Measurements from ENCODE around the gene ANGEL1. TPM values are rescaled to one million over a fixed set of nuclear protein-coding genes. Genes with fewer than 3 reads are reported as not detected.

Gene ANGEL1
- total RNA-seq, 2 experiments from 2014 or later = 17.0 to 19.8 TPM

- Mint-ChIP-seq H3K36me3 (ENCODE audit: low read depth) (peaks cover 11% of the 10 kb centered on the region), H3K4me3 (peak overlapping the region; percentile 91)
- DNase-seq = no peak
Measured at GRCh38 chr14:76811561-76811960, 1.1 kb downstream of the ANGEL1 start.

DNA sequence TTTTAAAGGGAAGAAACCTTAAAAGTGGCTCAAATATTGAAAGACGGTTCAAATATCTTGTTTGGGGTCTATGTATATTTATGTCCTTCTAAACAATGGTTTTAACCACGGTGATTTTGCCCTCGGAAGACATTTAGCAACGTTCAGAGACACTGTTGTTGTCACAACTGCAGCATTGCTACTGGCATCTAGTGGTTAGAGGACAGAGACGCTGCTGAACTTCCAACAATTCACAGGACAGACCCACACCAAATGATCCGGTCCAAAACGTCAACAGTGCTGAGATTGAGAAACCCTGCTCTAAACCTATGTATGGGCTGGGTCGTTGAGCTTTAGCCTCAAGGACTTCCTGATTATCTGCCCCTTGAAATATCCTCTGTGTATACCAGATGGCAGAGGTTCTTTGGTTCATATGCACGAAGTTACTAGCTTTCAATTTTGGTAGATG lies 1.7 kb downstream of the ANGEL1 start:
- Mint-ChIP-seq H3K9me3 (no peaks in the 10 kb centered on the region), H3K27ac (peak overlapping the region; percentile 10), H3K27me3 (ENCODE audit: low read depth) (no peaks in the 10 kb centered on the region), H3K4me1 (ENCODE audit: low read depth) (peaks cover 24% of the 10 kb centered on the region), H3K36me3 (ENCODE audit: low read depth) (peaks cover 11% of the 10 kb centered on the region), H3K4me3 (peak overlapping the region; percentile 91)
- CTCF ChIA-PET = interaction anchor here (0.6 to 2.9 kb wide), 18 partner anchors 9 to 743 kb away, joined by 3 to 20 read pairs (median 4); partner anchors contain the start of gene LRRC74A
- peak; percentile 42 for DNase-seq
- intact Hi-C loops (cut with micrococcal nuclease) = loop anchor here (1.0 to 2.0 kb wide), 3 partner anchors 26 to 101 kb away; no protein-coding TSS in a partner anchor

More at GRCh38 chr14:76811561-76811960, 1.1 kb downstream of the ANGEL1 start:
- no peak overlapping the region for H3K27ac Mint-ChIP-seq
- CTCF ChIA-PET = interaction anchor here (0.7 to 2.9 kb wide), 15 partner anchors 9 to 742 kb away, joined by 3 to 20 read pairs (median 4); partner anchors contain the start of gene LRRC74A
- intact Hi-C loops (cut with micrococcal nuclease) = loop anchor here (1.0 to 2.0 kb wide), 3 partner anchors 27 to 101 kb away; no protein-coding TSS in a partner anchor
- H3K27me3 Mint-ChIP-seq (ENCODE audit: low read depth) = no peaks in the 10 kb centered on the region
- H3K4me1 Mint-ChIP-seq (ENCODE audit: low read depth) = peaks cover 24% of the 10 kb centered on the region
- H3K9me3 Mint-ChIP-seq = no peaks in the 10 kb centered on the region

GRCh38 chr14:76810525-76810924 lies 2.2 kb downstream of the ANGEL1 start:
- Mint-ChIP-seq H3K4me3 (peak overlapping the region; percentile 91), H3K27me3 (ENCODE audit: low read depth) (no peaks in the 10 kb centered on the region), H3K9me3 (no peaks in the 10 kb centered on the region), H3K36me3 (ENCODE audit: low read depth) (peaks cover 11% of the 10 kb centered on the region), H3K27ac (no peak overlapping the region), H3K4me1 (ENCODE audit: low read depth) (peaks cover 24% of the 10 kb centered on the region)
- intact Hi-C loops (cut with micrococcal nuclease) = loop anchor here (2.0 kb wide), 1 partner anchor 26 kb away; no protein-coding TSS in a partner anchor
- no peak for DNase-seq
- CTCF ChIA-PET = interaction anchor here (0.6 to 2.9 kb wide), 8 partner anchors 26 to 296 kb away, joined by 3 to 20 read pairs (median 4); no protein-coding TSS in a partner anchor

- H3K4me3 Mint-ChIP-seq = no peak overlapping the region
- peaks cover 14% of the 10 kb centered on the region for H3K36me3 Mint-ChIP-seq (ENCODE audit: low read depth)
- DNase-seq = no peak
- CTCF ChIA-PET = interaction anchor here (0.6 to 1.3 kb wide), 3 partner anchors 69 to 290 kb away, joined by 3 read pairs; no protein-coding TSS in a partner anchor
- H3K9me3 Mint-ChIP-seq = no peaks in the 10 kb centered on the region
- no peak overlapping the region for H3K27ac Mint-ChIP-seq
- no peaks in the 10 kb centered on the region for H3K27me3 Mint-ChIP-seq (ENCODE audit: low read depth)
- H3K4me1 Mint-ChIP-seq (ENCODE audit: low read depth) = peaks cover 24% of the 10 kb centered on the region
- intact Hi-C loops (cut with micrococcal nuclease) = no loop called here
Measured at GRCh38 chr14:76808990-76809389, 3.7 kb downstream of the ANGEL1 start.

DNA sequence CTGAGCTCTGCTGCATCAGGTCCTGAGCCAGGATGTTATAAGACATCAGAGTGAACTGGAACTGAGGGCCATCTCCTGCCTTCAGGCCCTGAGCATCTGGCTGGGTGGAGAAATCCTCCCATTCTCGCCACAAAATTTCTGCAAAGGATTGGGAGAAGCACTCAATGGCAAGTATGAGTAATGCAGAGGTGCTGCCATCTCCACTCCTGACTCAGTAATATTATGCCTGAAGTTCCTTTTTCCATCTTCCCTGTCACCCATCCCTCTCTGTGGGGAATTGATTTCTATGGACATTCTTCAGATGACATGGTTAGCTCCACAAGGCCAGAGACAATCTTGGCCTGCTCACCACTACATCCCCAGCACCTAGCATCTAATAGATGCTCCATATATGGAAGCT lies 4.7 kb downstream of the ANGEL1 start:
- no peaks in the 10 kb centered on the region for H3K9me3 Mint-ChIP-seq
- no peak overlapping the region for H3K27ac Mint-ChIP-seq
- CTCF ChIA-PET = no interaction called here
- no peak overlapping the region for H3K4me3 Mint-ChIP-seq
- peaks cover 23% of the 10 kb centered on the region for H3K36me3 Mint-ChIP-seq (ENCODE audit: low read depth)
- intact Hi-C loops (cut with micrococcal nuclease) = no loop called here
- DNase-seq = no peak
- no peaks in the 10 kb centered on the region for H3K27me3 Mint-ChIP-seq (ENCODE audit: low read depth)
- H3K4me1 Mint-ChIP-seq (ENCODE audit: low read depth) = peaks cover 24% of the 10 kb centered on the region

GRCh38 chr14:76806446-76806845 lies 6.2 kb downstream of the ANGEL1 start:
- intact Hi-C loops (cut with micrococcal nuclease) = no loop called here
- H3K27me3 Mint-ChIP-seq (ENCODE audit: low read depth) = no peaks in the 10 kb centered on the region
- no peaks in the 10 kb centered on the region for H3K9me3 Mint-ChIP-seq
- no peak overlapping the region for H3K27ac Mint-ChIP-seq
- peaks cover 29% of the 10 kb centered on the region for H3K36me3 Mint-ChIP-seq (ENCODE audit: low read depth)
- H3K4me3 Mint-ChIP-seq = no peak overlapping the region
- CTCF ChIA-PET = interaction anchor here (0.8 to 1.4 kb wide), 3 partner anchors 21 to 98 kb away, joined by 3 to 9 read pairs (median 3); no protein-coding TSS in a partner anchor
- DNase-seq = no peak
- peaks cover 27% of the 10 kb centered on the region for H3K4me1 Mint-ChIP-seq (ENCODE audit: low read depth)

DNA sequence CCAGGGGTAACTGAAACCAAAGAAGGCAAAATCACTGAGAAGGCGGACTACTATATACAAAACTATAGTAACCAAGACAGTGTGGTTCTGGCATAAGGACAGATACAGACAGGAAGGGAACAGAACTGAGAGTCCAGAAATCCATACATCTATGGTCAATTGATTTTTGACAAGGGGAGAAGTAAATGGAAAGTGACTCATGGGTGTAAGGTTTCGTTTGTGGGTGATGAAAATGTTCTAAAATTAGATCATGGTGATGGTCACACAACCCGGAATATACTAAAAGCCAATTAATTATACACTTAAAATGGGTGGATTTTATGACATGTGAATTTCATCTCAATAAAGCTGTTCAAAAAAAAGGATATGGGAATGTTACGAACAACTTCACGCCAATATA lies 18.7 kb downstream of the ANGEL1 start:
- CTCF ChIA-PET = interaction anchor here (1.3 kb wide), 1 partner anchor 9 kb away, joined by 3 read pairs; no protein-coding TSS in a partner anchor
- H3K27me3 Mint-ChIP-seq (ENCODE audit: low read depth) = no peaks in the 10 kb centered on the region
- peaks cover 2% of the 10 kb centered on the region for H3K4me1 Mint-ChIP-seq (ENCODE audit: low read depth)
- no peak overlapping the region for H3K27ac Mint-ChIP-seq
- H3K36me3 Mint-ChIP-seq (ENCODE audit: low read depth) = peaks cover 23% of the 10 kb centered on the region
- H3K9me3 Mint-ChIP-seq = no peaks in the 10 kb centered on the region
- H3K4me3 Mint-ChIP-seq = no peak overlapping the region
- DNase-seq = no peak
- intact Hi-C loops (cut with micrococcal nuclease) = no loop called here

- H3K27ac Mint-ChIP-seq = no peak overlapping the region
- intact Hi-C loops (cut with micrococcal nuclease) = no loop called here
- H3K4me1 Mint-ChIP-seq (ENCODE audit: low read depth) = peaks cover 2% of the 10 kb centered on the region
- H3K27me3 Mint-ChIP-seq (ENCODE audit: low read depth) = no peaks in the 10 kb centered on the region
- CTCF ChIA-PET = no interaction called here
- no peak overlapping the region for H3K4me3 Mint-ChIP-seq
- H3K36me3 Mint-ChIP-seq (ENCODE audit: low read depth) = peaks cover 28% of the 10 kb centered on the region
- no peak for DNase-seq
- no peaks in the 10 kb centered on the region for H3K9me3 Mint-ChIP-seq
Measured at GRCh38 chr14:76793324-76793723, 19.4 kb downstream of the ANGEL1 start.

- Mint-ChIP-seq H3K4me1 (ENCODE audit: low read depth) (peaks cover 2% of the 10 kb centered on the region), H3K4me3 (no peak overlapping the region), H3K27ac (no peak overlapping the region), H3K27me3 (ENCODE audit: low read depth) (no peaks in the 10 kb centered on the region), H3K36me3 (ENCODE audit: low read depth) (peaks cover 24% of the 10 kb centered on the region), H3K9me3 (no peaks in the 10 kb centered on the region)
- no peak for DNase-seq
- CTCF ChIA-PET = no interaction called here
- intact Hi-C loops (cut with micrococcal nuclease) = no loop called here
Measured at GRCh38 chr14:76792422-76792821, 20.3 kb downstream of the ANGEL1 start.

DNA sequence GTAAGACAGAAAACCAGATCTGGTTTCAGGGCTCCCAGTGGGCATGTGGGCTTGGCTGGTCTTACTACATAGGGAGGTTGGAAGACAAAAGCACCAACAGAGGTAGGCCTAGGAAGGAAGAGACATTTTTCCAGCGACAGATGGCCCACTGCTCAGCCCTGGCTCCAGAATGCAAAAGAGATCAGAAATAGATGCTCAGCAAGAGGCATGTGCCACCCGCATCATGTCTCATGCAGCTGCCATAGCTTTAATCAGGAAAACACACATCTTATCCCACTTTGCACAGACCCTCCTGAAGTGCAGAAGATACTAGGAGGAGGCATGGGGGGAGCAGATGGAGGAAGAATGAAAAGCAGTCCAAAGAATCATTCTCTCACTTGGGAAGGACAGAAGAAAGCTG lies 26.1 kb downstream of the ANGEL1 start:
- H3K4me3 Mint-ChIP-seq = no peak overlapping the region
- H3K27me3 Mint-ChIP-seq (ENCODE audit: low read depth) = no peaks in the 10 kb centered on the region

DNA sequence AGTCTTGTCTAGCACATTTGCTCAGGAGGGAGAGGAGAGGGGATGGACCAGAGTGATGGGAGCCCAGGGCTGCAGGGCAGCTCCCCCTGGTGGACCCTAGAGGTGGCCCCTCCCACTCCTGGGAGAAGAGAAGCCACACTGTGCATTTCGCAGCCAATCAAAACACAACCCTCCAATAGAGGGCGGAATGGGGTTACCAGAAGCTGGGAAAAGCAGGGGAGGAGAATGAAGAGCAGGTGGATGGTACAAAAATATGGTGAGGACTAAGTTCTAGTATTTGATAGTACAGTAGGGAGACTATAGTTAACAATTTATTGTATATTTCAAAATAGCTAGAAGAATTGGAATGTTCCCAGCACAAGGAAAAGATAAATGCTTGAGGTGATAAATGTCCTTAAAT lies 27.8 kb downstream of the ANGEL1 start:
- H3K9me3 Mint-ChIP-seq = no peaks in the 10 kb centered on the region
- H3K4me3 Mint-ChIP-seq = no peak overlapping the region
- H3K27me3 Mint-ChIP-seq (ENCODE audit: low read depth) = no peaks in the 10 kb centered on the region
- no peak overlapping the region for H3K27ac Mint-ChIP-seq
- peaks cover 19% of the 10 kb centered on the region for H3K4me1 Mint-ChIP-seq (ENCODE audit: low read depth)
- intact Hi-C loops (cut with micrococcal nuclease) = loop anchor here (1.0 to 2.0 kb wide), 2 partner anchors 26 to 75 kb away; no protein-coding TSS in a partner anchor
- DNase-seq = peak; percentile 80
- CTCF ChIA-PET = interaction anchor here (0.7 to 7.7 kb wide), 19 partner anchors 8 to 137 kb away, joined by 3 to 76 read pairs (median 4); partner anchors contain the start of gene ANGEL1
- H3K36me3 Mint-ChIP-seq (ENCODE audit: low read depth) = peaks cover 17% of the 10 kb centered on the region

More for the DNA sequence above, 26.1 kb downstream of the ANGEL1 start:
- peaks cover 17% of the 10 kb centered on the region for H3K4me1 Mint-ChIP-seq (ENCODE audit: low read depth)
- H3K36me3 Mint-ChIP-seq (ENCODE audit: low read depth) = peaks cover 19% of the 10 kb centered on the region
- H3K27ac Mint-ChIP-seq = no peak overlapping the region
- intact Hi-C loops (cut with micrococcal nuclease) = no loop called here
- no peaks in the 10 kb centered on the region for H3K9me3 Mint-ChIP-seq
- CTCF ChIA-PET = no interaction called here
- no peak for DNase-seq

DNA sequence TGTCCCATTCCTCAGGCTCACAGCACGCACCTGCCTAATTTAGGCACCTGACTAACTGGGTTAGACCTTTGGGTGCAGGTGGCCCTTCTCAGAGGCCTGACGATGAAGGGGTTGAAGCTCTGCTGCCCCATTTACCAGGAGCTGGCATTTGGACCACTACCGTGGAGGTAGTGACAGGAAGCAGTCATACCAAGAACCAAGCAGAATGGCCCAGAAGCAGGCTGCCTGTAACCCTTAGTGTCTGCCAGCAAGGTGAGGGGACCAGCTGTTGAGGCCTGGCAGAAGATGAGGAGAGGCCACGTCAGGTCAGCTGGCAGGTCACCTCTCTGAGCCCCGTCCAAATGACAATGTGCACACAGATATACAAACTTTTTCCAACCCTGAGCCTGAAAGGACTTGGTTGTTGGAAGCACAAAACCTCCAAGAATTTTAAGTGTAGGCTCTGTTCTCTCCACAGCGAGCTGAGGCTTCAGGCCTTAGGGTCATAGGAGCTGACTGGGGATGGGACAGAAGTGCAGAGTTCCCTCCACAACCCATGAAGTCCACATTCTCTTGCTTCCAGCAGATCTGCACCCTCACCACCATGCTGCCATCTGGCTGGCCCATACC lies 28.3 kb downstream of the ANGEL1 start:
- no peak overlapping the region for H3K4me3 Mint-ChIP-seq
- peaks cover 16% of the 10 kb centered on the region for H3K36me3 Mint-ChIP-seq (ENCODE audit: low read depth)
- H3K4me1 Mint-ChIP-seq (ENCODE audit: low read depth) = peaks cover 19% of the 10 kb centered on the region
- no peak for DNase-seq
- H3K9me3 Mint-ChIP-seq = no peaks in the 10 kb centered on the region
- CTCF ChIA-PET = interaction anchor here (0.7 to 7.7 kb wide), 13 partner anchors 10 to 137 kb away, joined by 3 to 76 read pairs (median 4); partner anchors contain the start of gene ANGEL1
- no peaks in the 10 kb centered on the region for H3K27me3 Mint-ChIP-seq (ENCODE audit: low read depth)
- no peak overlapping the region for H3K27ac Mint-ChIP-seq
- intact Hi-C loops (cut with micrococcal nuclease) = loop anchor here (2.0 kb wide), 1 partner anchor 26 kb away; no protein-coding TSS in a partner anchor
